Activated naive CD8-positive, alpha-beta T cell (primary cell): ENCODE results near the gene MDM2.
"Not testable (repeated sequence)": the region's sequence is repeated elsewhere in the genome, so short reads cannot be mapped to it uniquely, and the experiment has no call there.

ENCODE experiments used
- H3K27ac Mint-ChIP-seq: one replicate; pipeline ENCODE4 v1.8.0; 2021; ENCODE audit warnings: mixed read lengths
- H3K27me3 Mint-ChIP-seq: one replicate; pipeline ENCODE4 v1.8.0; 2021; ENCODE audit warnings: mixed read lengths
- H3K36me3 Mint-ChIP-seq: one replicate; pipeline ENCODE4 v1.8.0; 2021; ENCODE audit warnings: mixed read lengths
- H3K4me1 Mint-ChIP-seq: one replicate; pipeline ENCODE4 v1.8.0; 2021; ENCODE audit warnings: low read depth, mixed read lengths
- H3K4me3 Mint-ChIP-seq: one replicate; pipeline ENCODE4 v1.8.0; 2021; ENCODE audit warnings: mild to moderate bottlenecking, mixed read lengths
- H3K9me3 Mint-ChIP-seq: one replicate; pipeline ENCODE4 v1.8.0; 2021; ENCODE audit warnings: low read depth, mixed read lengths

MDM2 gene

DNA sequence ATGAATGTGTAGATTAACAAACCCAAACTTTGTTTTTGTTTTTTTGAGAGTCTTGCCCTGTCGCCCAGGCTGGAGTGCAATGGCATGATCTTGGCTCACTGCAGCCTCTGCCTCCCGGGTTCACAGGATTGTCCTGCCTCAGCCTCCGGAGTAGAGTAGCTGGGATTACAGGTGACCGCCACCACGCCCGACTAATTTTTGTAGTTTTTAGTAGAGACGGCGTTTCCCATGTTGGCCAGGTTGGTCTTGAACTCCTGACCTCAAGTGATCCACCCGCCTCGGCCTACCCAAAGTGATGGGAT is 752 bp upstream of the MDM2 start:
- peak overlapping the region; percentile 98 for H3K4me3 Mint-ChIP-seq
- peak overlapping the region; percentile 92 for H3K27ac Mint-ChIP-seq
- H3K9me3 Mint-ChIP-seq, H3K36me3 Mint-ChIP-seq, H3K27me3 Mint-ChIP-seq: not testable (repeated sequence)
- peaks cover 25% of the 10 kb centered on the region for H3K4me1 Mint-ChIP-seq

DNA sequence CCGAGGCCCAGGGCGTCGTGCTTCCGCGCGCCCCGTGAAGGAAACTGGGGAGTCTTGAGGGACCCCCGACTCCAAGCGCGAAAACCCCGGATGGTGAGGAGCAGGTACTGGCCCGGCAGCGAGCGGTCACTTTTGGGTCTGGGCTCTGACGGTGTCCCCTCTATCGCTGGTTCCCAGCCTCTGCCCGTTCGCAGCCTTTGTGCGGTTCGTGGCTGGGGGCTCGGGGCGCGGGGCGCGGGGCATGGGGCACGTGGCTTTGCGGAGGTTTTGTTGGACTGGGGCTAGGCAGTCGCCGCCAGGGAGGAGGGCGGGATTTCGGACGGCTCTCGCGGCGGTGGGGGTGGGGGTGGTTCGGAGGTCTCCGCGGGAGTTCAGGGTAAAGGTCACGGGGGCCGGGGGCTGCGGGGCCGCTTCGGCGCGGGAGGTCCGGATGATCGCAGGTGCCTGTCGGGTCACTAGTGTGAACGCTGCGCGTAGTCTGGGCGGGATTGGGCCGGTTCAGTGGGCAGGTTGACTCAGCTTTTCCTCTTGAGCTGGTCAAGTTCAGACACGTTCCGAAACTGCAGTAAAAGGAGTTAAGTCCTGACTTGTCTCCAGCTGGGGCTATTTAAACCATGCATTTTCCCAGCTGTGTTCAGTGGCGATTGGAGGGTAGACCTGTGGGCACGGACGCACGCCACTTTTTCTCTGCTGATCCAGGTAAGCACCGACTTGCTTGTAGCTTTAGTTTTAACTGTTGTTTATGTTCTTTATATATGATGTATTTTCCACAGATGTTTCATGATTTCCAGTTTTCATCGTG is 612 bp downstream of the MDM2 start:
- Mint-ChIP-seq H3K4me1 (peaks cover 37% of the 10 kb centered on the region), H3K36me3 (peaks cover 8% of the 10 kb centered on the region), H3K27me3 (no peaks in the 10 kb centered on the region), H3K4me3 (peak overlapping the region; percentile 98), H3K9me3 (no peaks in the 10 kb centered on the region), H3K27ac (peak overlapping the region; percentile 97)

- no peaks in the 10 kb centered on the region for H3K9me3 Mint-ChIP-seq
- H3K27me3 Mint-ChIP-seq: no peaks in the 10 kb centered on the region
- peaks cover 8% of the 10 kb centered on the region for H3K36me3 Mint-ChIP-seq
- H3K27ac Mint-ChIP-seq: peak overlapping the region; percentile 97
- peak overlapping the region; percentile 98 for H3K4me3 Mint-ChIP-seq
- peaks cover 43% of the 10 kb centered on the region for H3K4me1 Mint-ChIP-seq
Observed at GRCh38 chr12:68809190-68810026, 1.4 kb downstream of the MDM2 start.

- Mint-ChIP-seq H3K27ac (peak overlapping the region; percentile 97), H3K4me3 (peak overlapping the region; percentile 98), H3K4me1 (peaks cover 49% of the 10 kb centered on the region)
- H3K27me3 Mint-ChIP-seq, H3K36me3 Mint-ChIP-seq, H3K9me3 Mint-ChIP-seq: not testable (repeated sequence)
Observed at GRCh38 chr12:68810027-68810389, 2.0 kb downstream of the MDM2 start.

GRCh38 chr12:68811573-68811972 is 3.6 kb downstream of the MDM2 start:
- H3K4me3 Mint-ChIP-seq: not testable (repeated sequence)
- H3K27ac Mint-ChIP-seq: peak overlapping the region; percentile 61
- H3K4me1 Mint-ChIP-seq: peaks cover 58% of the 10 kb centered on the region

DNA sequence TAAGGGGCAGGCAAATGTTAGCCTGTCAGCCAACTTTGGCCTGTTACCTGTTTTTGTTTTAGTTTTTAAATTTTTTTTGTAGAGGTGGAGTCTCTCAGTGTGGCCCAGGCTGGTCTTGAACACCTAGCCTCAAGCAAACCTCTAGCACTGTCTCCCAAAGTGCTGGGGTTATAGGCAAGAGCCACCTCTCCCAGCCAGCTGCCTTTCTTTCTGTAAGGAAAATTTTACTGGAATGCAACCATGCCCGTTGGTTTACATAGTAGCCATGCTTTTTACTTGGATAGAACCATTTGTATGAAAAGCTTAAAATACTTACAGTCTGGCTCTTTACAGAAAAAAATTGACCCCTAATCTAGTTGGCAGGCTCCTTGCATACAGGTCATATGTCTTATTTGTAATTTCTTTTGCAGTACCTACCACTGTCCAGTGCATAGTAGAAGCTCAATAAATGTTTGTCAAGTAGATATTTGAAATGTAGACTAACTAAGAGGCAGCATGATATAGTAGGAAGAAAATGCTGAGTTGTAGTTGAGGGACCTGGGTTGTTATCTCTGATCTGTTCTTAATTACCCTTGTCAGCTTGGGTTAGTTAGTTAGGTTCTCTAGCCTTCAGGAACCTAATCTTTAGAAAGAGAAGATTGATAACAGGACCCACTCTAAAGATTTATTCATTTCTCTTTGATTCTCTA is 4.7 kb downstream of the MDM2 start:
- Mint-ChIP-seq H3K27me3 (no peaks in the 10 kb centered on the region), H3K36me3 (peaks cover 12% of the 10 kb centered on the region), H3K4me1 (peaks cover 52% of the 10 kb centered on the region), H3K4me3 (no peak overlapping the region), H3K9me3 (no peaks in the 10 kb centered on the region), H3K27ac (peak overlapping the region; percentile 1)

More at GRCh38 chr12:68811573-68811972, 3.6 kb downstream of the MDM2 start:
- H3K9me3 Mint-ChIP-seq, H3K27me3 Mint-ChIP-seq: not testable (repeated sequence)
- peaks cover 12% of the 10 kb centered on the region for H3K36me3 Mint-ChIP-seq

DNA sequence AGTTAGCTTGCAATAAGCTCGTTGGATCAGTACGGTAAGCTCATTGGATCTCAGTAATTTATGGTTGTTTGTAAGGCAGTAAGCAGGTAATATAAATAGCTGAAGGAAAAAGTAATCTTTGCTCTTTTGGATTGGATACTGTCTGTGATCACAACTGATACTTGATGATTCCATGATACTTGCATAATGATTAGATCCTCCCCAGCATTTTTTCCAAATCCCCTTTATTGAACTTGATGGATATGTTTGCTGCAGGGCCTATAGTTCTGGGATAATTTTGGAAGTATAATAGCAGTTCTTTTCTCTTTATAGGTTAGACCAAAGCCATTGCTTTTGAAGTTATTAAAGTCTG is 5.2 kb downstream of the MDM2 start:
- Mint-ChIP-seq H3K27ac (peak overlapping the region; percentile 1), H3K27me3 (no peaks in the 10 kb centered on the region), H3K9me3 (no peaks in the 10 kb centered on the region), H3K4me1 (peaks cover 52% of the 10 kb centered on the region), H3K4me3 (no peak overlapping the region), H3K36me3 (peaks cover 12% of the 10 kb centered on the region)

GRCh38 chr12:68814490-68815231 is 6.7 kb downstream of the MDM2 start:
- H3K4me3 Mint-ChIP-seq: peak overlapping the region; percentile 3
- H3K4me1 Mint-ChIP-seq: peaks cover 47% of the 10 kb centered on the region
- no peaks in the 10 kb centered on the region for H3K27me3 Mint-ChIP-seq
- H3K9me3 Mint-ChIP-seq: no peaks in the 10 kb centered on the region
- H3K27ac Mint-ChIP-seq: peak overlapping the region; percentile 35
- peaks cover 6% of the 10 kb centered on the region for H3K36me3 Mint-ChIP-seq

DNA sequence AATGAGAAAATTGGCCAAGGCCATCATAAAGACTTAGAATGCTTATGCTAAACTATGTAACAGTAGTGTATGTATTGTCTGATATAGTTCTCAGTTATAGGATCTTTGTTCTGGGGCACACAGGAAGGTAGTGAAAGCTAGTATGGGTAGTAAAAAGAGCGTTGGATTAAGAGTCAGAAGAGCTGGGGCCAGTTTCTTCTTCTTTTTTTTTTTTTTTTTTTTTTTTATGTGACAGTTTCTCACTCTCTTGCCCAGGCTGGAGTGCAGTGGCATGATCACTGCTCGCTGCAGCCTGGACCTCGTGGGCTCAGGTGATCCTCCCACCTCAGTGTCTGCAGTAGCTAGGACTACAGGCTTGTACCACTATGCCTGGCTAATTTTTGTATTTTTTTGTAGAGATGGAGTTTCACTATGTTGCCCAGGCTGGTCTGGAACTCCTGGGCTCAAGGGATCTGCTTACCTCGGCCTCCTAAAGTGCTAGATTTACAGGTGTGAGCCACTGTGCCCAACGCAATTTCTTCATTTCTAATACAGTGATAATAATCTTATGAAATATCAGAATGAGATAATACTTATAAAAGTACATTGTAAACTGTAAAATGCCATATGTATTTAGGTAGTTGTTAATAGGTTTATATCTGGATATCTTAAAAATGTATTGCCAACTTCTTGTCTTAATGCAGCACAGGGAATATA is 7.4 kb downstream of the MDM2 start:
- Mint-ChIP-seq H3K27me3 (no peaks in the 10 kb centered on the region), H3K4me3 (peak overlapping the region; percentile 3), H3K27ac (peak overlapping the region; percentile 35), H3K9me3 (no peaks in the 10 kb centered on the region), H3K36me3 (peaks cover 6% of the 10 kb centered on the region), H3K4me1 (peaks cover 52% of the 10 kb centered on the region)

DNA sequence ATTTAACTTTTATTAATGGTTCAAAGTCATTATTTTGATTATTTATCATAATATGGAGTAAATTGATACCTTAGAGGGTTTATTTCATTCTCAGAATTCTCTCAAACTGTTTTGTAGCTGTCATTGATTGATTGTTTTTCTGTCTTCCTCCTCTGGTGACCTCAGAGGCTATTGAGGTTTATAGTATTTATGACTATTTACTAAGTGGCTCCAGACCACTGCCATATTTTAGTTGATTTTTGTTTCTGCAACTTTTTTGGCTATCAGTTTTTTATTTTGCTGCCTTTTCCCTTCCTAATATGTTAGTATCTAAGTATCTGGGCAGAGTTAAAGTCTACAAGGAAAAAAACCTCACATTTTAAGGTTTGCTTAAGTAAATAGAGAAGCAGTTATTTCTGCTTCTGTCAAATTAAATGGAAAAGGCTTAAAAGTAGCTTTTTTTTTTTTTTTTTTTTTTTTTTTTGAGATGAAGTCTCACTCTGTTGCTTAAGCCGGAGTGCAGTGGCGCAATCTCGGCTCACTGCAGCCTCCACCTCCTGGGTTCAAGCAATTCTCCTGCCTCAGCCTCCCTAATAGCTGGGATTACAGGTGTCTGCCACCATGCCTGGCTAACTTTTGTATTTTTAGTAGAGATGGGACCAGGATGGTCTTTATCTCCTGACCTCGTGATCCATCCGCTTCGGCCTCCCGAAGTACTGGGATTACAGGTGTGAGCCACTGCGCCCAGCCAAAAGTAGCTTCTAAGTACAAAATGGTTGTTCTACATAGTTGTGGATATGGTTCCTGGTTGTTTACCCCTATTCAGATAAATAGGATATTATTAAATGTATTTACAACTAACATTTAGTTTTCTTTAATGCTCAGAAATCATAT is 8.2 kb downstream of the MDM2 start:
- no peak overlapping the region for H3K27ac Mint-ChIP-seq
- peaks cover 53% of the 10 kb centered on the region for H3K4me1 Mint-ChIP-seq
- H3K36me3 Mint-ChIP-seq: peaks cover 7% of the 10 kb centered on the region
- H3K4me3 Mint-ChIP-seq: no peak overlapping the region
- no peaks in the 10 kb centered on the region for H3K27me3 Mint-ChIP-seq
- H3K9me3 Mint-ChIP-seq: no peaks in the 10 kb centered on the region

DNA sequence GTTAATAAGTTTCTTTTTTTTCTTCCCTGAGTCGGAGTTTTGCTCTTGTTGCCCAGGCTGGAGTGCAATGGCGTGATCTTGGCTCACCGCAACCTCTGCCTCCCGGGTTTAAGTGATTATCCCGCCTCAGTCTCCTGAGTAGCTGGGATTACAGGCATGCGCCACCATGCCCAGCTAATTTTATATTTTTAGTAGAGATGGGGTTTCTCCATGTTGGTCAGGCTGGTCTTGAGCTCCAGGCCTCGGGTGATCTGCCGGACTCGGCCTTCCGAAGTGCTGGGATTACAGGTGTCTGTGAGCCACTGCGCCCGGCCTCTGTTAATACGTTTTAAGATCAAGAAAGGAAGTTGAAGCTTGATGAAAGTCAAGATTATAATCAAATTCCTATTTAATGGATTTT is 11.5 kb downstream of the MDM2 start:
- not testable (repeated sequence) for H3K9me3 Mint-ChIP-seq, H3K27ac Mint-ChIP-seq, H3K4me3 Mint-ChIP-seq, H3K36me3 Mint-ChIP-seq, H3K27me3 Mint-ChIP-seq
- H3K4me1 Mint-ChIP-seq: peaks cover 37% of the 10 kb centered on the region

GRCh38 chr12:68821357-68822188 is 13.6 kb downstream of the MDM2 start:
- H3K4me1 Mint-ChIP-seq: peaks cover 29% of the 10 kb centered on the region
- peak overlapping the region; percentile 23 for H3K27ac Mint-ChIP-seq
- peaks cover 9% of the 10 kb centered on the region for H3K36me3 Mint-ChIP-seq
- H3K27me3 Mint-ChIP-seq: no peaks in the 10 kb centered on the region
- H3K4me3 Mint-ChIP-seq: no peak overlapping the region
- no peaks in the 10 kb centered on the region for H3K9me3 Mint-ChIP-seq

GRCh38 chr12:68823696-68824095 is 15.7 kb downstream of the MDM2 start:
- Mint-ChIP-seq H3K4me3 (no peak overlapping the region), H3K27me3 (no peaks in the 10 kb centered on the region), H3K36me3 (peaks cover 10% of the 10 kb centered on the region), H3K4me1 (peaks cover 39% of the 10 kb centered on the region), H3K9me3 (no peaks in the 10 kb centered on the region), H3K27ac (peak overlapping the region; percentile 54)
